Smooth muscle cell of the umbilical artery (primary cell): ENCODE results near the gene SLC6A2. TPM values are rescaled to one million over a fixed set of nuclear protein-coding genes. Genes with fewer than 3 reads are reported as not detected.

Source experiments
- total RNA-seq: library from RNA; depleted of rRNA; stranded (reverse); fragments of >200 nt; gene quantifications from 2 replicates; pipeline ENCODE4 v1.2.3, GENCODE V29; 2014

Gene SLC6A2
- total RNA-seq: not detected in 2 replicates

DNA sequence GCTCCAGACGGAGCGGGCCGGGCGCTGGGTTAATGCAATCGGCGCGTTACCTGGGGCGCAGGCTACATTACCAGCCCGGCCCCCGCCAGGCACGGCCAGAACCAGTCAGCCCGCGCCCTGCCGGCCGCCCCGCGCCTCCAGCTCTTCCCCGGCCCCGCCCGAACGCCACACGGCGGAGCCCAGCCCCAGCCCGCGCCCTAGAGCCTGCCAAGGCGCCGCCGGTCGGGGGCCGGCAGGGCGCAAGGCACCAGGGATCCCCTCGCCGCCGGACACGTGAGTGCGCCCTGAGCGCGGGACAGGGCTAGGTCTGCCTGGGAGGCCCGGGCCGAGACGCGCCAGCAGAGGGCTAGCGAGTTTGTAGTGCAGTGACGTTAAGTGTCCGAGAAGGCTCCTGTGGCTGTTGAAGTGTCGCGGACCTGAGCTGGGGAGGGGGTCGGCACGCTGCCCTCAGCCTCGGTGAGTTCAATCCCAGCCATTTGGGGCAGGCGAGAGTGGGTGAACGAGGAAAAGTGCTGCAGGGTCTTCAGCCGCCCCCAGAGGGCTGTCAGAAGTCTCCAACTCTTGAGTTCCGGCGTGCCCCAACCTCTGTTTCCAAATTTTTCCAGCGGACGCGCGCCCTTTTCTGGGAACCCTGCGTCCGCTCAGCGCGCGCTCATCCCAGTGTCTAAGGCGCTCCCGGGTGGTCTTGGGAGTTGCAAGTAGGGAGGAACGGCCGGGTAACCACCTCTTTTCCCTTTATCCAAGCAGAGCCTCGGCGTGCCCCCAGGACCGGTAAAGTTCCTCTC lies at the start of gene SLC6A2:
TSS of gene SLC6A2 (plus strand) at position 92 of the 785 bp plus-strand sequence. CDS start 707 bp downstream, outside the sequence.

Other genes with a start within 250 kb of the SLC6A2 start
- 1,096 and 1,520 TPM in 2 replicates for gene MMP2, start 176.8 kb upstream of the SLC6A2 start, total RNA-seq
- 32.3 and 40.7 TPM in 2 replicates for gene LPCAT2, start 146.9 kb upstream of the SLC6A2 start, total RNA-seq
- gene CAPNS2, start 89.3 kb upstream of the SLC6A2 start, total RNA-seq: 0.89 and 1.2 TPM in 2 replicates
- 0.30 TPM in 1 of 2 replicates, not detected in the other for gene CES1, start 177.1 kb downstream of the SLC6A2 start, total RNA-seq
- not detected in 2 replicates for gene CES5A, start 219.4 kb downstream of the SLC6A2 start, total RNA-seq